Liver (tissue), 3 donors: Measurements from ENCODE around the gene PTPRC.

ENCODE experiments used
- ATF3 ChIP-seq: IDR thresholded peaks from 2 replicates; pipeline ENCODE4 v1.6.1; 2016; ENCODE audit warnings: antibody characterized with exemption
- CTCF ChIP-seq: fragments of 150-350 bp; IDR thresholded peaks from 2 replicates; pipeline ENCODE4 v1.5.1; 2017; ENCODE audit warnings: improper control_type of control experiment, low read depth, low read length; ENCODE audit not compliant: missing input control
- FOXA1 ChIP-seq: IDR thresholded peaks from 2 replicates; pipeline ENCODE4 v1.6.1; 2016; ENCODE audit warnings: antibody characterized with exemption
- GABPA ChIP-seq, 2 donors: IDR thresholded peaks in 1 of 2; conservative IDR thresholded peaks in 1 of 2; 2 replicates each; pipeline ENCODE4 v1.6.1; 2016; ENCODE audit warnings: antibody characterized with exemption in 2 of 2, mild to moderate bottlenecking in 1 of 2, moderate library complexity in 1 of 2
- HNF4A ChIP-seq, 2 donors: conservative IDR thresholded peaks; 2 replicates each; pipeline ENCODE4 v1.6.1; 2016; ENCODE audit warnings: antibody characterized with exemption in 2 of 2, mild to moderate bottlenecking in 2 of 2
- NR2F2 ChIP-seq: IDR thresholded peaks from 2 replicates; pipeline ENCODE4 v1.6.1; 2016; ENCODE audit warnings: antibody characterized with exemption
- REST ChIP-seq: IDR thresholded peaks from 2 replicates; pipeline ENCODE4 v1.6.1; 2016; ENCODE audit warnings: antibody characterized with exemption, mild to moderate bottlenecking
- TAF1 ChIP-seq: conservative IDR thresholded peaks from 2 replicates; pipeline ENCODE4 v1.6.1; 2016; ENCODE audit warnings: antibody characterized with exemption, mild to moderate bottlenecking
- donor health status: healthy.
- donor health status: healthy.

GRCh38 chr1:198667186-198667585, 28.3 kb downstream of the PTPRC start:
- no peak for TF ChIP-seq CTCF
- TF ChIP-seq TAF1 = no peak
- TF ChIP-seq HNF4A (conservative IDR thresholded peaks at IDR 0.05) = no peak
- no peak for TF ChIP-seq FOXA1
- TF ChIP-seq NR2F2 = no peak
- no peak for TF ChIP-seq GABPA (IDR thresholded peaks at IDR 0.05 in 1 of 2, conservative IDR thresholded peaks at IDR 0.05 in 1 of 2)
- no peak for TF ChIP-seq ATF3
- TF ChIP-seq REST = no peak
